HG03039 (cell line): ENCODE results near the gene ADTRP.

Experiments
- ATAC-seq: cut with Tn5 transposase; IDR thresholded peaks from one replicate; pipeline ENCODE4 v1.9.1; 2021; ENCODE audit warnings: mild to moderate bottlenecking, moderate library complexity; ENCODE audit not compliant: unreplicated experiment

Gene ADTRP

DNA sequence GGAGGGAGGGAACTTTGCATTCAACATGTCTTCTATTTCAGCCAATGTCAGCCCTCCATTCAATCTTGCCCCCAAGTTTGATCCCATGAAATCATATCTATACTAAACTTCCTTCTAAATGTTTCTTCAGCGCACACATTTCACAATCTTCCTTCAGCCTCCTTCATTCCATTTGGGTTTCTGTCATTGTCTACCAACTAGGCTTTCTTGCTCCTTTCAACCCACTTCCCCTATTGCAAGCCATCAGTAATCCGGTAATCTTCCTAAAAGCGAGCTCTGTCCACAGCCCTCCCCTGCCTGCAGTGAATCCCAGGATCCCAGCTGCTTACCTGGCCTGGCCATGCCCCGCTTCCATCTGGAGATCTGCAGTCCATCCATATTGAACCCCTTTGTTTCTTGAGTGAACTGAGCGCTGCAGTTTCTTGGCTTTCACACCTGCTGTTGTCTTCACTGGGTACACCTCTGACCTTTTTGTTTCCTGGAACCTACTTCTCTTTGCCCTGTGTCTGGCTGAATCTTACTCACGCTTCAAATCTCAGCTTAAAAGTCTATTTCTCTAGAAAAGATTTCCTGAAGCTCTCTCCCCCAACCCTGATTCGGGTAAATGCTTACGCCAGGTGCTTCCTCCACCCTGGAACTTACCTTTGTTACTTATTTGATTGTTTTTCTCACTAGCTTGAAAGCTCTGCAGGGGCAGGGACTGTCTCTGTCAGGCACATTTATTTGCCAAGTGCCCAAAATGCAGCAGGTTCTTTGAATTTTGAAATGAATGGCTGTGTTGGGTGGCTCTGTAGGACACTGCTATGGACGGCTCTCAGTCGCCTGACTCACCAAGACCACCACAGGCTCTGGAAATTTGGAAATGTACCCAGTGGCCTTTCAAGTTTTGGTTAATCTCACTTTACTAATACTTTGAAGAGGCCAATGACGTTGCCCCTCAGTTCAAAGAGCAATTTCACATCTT is 50.3 kb downstream of the ADTRP start:
- no peak for ATAC-seq

DNA sequence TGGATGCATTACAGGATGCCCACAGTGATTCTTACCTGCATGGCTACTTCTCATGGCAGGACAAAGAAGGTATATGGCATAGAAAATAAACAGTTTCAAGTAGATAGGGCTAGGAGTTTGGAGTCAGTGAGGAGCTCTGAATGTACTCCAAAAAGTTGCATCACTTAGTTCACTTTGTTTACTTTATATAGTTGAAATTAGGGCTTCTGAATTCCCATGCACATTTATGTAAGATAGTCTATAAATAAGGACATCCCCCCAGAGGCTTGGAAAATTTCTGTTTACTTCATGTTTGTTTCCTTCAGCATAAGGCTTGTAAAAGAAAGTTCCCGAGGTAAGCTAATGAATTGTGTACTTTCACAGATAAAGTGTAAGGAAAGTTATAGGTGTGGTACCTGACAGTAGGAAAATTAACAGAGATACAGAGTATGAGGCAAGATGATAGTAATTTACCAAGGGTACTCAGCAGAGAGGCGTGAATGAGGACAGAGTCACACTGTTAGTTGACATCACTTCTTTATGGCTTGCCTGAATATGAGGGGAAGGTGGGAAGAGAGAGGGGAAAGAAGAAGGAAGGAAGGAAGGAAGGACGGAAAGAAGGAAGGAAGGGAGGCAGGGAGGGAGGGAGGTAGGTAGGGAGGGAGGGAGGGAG is 51.1 kb downstream of the ADTRP start:
- ATAC-seq: no peak

DNA sequence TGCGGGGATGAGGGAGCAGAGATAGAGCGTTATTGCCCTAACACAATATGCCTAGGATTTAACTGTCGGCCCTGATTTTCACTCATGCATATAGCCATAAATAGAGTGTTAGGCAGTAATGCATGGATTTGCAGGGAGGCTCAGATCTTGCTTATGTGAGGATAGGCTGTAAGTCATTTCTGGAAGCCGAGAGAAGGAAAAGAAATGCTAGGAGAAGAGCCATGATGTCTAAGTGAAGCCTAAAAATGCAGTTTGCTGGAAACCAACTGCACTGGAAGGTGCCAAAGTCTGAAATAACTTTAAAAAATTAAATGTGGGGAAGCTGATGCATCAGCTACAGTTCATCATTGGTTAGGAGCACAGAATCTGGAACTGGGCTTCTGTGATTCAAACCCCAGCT is 54.3 kb downstream of the ADTRP start:
- ATAC-seq: no peak

DNA sequence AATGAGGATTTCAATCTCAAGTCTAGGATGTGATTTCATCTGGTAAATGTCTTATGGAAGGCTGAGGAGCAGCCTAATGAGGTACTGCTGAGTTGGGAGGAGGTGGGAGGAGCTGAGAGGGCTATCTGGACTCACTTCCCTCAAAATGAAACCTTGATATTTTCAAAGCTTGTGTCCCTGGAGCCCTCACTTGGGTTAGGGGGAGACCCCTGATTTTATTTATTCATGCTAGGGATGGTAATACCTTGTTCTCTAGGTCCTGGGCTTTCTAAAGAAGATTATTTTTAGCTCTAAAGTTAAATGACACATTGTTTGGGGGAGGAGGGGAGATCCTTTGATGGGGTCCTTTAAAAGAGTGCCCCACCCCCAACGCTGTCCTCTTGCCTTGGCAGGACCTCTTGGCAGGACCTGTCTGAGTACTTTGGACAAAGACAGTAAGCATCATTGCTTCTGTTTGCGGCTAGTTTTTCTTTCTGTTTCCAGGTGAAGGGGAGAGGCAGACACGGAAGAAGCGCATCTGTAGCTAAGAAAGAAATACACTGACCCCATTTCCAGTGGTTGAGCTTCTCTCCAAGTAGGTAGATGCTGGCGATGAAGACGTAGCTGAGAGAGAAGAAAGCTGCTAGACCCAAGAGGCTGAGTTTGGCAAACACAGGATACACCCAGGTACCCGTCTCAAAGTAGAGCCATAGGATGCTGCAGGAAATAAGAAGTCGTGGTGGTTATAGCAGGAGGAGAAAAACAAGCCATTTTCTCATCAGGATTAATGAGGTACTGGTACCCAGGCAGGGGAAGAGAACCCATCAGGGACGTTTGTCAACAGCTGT is 55.6 kb downstream of the ADTRP start:
- ATAC-seq: no peak

DNA sequence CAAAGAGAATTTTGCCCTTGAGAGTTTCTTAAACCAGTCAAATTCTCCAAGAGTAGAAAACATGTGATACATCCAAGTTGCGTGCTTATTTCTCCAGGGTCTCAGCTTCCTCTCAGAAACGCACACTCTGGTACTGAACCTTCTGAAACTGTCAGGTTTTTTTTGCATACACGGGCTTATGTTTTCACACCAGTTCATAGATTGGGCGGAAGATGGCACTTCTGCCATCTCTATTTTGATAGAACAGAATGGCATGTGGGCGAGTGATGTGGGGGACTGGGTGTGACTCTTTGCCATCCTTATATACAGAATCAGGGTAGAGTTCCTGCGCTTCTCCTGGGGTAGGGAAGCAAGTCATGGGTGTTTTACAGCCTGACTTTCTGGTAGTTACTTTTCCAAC is 56.4 kb downstream of the ADTRP start:
- no peak for ATAC-seq

DNA sequence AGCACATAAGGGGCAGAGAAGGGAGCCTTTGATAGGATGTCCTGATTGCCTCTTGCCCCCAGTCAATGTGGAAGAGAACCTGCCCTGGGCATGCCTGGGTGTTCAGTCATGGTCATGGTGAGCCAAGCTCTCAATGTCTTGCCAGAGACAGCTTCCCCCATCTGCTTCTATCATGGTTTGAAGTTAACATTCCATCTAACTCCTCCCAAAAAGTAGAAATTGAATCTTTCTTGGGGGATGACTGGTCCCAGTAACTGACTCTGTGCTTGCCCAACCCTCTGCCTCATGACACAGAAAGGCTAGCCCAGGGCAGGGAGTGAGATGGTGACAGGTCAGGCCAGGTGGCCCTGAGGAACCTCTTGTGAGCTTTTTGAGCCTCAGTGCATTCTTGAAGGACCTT is 60.1 kb downstream of the ADTRP start:
- no peak for ATAC-seq

DNA sequence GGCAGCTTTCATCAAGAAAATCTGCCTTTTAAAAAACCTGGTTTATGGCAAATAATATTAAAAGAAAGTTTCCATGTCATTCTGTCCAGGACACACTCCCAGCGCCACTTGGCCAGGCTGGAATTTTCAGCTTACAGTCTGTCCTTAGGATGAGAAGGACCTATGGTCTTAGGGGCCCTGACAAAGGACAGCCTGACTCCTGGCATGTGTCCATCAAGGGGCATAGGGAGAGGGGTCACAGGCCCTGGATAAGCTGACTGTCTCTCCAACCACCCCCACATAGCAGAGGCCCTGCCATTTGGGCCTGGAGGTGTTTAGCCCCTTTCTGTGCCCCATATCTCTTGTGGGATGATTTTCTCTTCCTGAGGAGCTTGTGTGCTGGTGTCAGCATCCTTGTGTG is 60.6 kb downstream of the ADTRP start:
- no peak for ATAC-seq

DNA sequence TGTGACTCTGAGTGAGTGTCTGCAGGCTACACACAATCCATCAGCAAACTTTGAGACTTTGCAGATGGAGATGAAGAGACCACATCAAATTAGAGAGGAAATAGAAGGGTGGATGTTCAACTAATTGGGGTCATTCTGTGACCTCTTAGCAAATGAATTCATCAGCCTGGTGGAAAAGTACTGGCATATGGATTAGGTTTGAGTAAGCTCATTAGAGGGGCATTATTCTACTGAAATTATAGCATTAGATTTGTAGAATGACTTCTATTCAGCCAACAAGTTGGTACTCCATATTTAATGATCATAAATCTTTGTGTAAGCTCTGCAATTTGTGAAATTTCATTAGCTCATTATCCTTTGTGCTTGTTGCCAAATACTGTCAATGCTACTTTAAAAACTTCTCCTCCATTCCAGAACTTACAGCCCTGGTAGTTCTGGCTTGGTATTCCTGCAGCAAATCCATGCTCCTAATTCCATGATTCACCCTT is 63.8 kb downstream of the ADTRP start:
- ATAC-seq: no peak

DNA sequence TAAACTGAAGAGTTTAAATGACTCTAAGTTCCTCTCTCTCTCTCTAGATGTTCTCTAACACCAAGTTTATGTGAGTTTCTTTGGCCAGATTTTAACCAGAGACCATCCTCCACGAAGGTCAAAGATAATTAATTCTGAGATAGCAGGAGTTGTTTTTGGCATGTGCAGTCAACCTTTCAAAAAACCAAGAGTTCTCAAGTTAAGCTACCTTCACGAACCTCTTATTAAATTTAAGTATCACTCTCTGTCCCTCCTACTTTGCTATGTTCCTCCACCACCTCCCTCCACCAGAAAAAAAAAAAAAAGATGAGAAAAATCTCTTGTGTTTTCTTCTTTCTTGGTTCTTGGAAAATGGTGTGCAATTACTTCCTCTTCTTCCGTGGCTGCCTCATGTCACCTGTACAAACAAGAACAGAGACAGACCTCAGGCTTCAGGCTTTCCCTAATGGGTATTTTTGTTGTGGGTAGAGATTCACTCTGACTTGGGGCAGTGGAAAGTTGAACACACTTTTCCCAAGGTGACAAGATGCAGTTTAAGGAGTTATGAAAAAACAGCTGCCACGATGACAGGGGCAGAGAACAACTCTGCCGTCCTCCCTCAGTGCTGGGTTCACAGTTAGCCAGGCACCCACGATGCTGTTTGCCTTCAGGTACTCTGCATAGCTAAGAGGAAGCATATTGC is 64.3 kb downstream of the ADTRP start:
- peak; percentile 31 for ATAC-seq

DNA sequence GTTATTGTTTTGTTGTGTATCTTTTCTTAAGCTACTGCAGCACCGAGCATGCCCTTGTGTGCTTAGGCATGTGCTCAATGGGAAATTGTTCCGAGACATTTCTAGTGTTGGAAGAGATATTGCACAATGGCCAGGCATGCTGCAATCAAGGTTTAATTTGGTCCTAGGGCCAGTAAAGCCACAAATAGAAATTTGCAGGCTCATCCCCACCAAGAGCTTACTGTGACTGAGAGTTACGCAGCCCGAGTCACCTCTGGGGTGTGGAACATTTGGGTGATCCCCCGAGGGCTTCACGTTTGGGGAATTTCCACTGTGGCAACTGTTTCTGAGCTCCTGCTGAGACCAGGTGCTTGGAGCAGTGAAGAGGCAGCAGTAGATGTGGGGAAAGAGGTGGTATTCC is 65.8 kb downstream of the ADTRP start:
- ATAC-seq: no peak

DNA sequence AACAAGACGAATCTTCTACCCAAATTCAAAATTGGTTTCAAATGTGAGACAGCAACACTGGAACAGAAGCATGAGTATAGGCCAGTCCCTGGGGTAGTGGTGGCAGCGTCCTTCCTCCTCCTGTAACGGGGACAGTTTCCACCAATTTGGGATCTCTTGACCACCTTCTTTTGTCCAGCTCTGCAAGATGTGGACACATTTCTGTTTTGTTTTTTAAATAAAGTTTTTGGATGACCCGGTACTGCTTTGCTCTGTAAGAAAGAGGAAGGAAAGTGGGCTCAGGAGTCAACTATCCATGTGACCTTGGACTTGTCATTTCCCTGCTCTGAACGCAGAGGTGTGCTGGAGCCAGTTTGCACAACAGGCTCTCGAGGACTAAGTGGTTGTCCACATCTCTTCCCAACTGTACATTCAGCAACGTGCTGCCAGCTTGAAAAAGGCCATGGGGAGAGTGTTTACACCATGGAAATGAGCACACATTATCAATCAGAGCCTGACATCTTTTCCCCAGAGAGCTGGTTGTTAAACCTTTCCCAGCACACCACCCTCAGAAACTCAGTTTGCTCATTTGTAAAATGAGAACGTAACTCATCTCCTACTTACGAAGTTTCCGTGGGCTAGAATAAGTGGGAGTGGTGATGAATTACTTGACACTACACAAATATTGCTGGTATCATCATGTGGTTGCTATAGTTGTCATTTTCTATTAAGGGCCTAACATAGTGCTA is 66.5 kb downstream of the ADTRP start:
- no peak for ATAC-seq

DNA sequence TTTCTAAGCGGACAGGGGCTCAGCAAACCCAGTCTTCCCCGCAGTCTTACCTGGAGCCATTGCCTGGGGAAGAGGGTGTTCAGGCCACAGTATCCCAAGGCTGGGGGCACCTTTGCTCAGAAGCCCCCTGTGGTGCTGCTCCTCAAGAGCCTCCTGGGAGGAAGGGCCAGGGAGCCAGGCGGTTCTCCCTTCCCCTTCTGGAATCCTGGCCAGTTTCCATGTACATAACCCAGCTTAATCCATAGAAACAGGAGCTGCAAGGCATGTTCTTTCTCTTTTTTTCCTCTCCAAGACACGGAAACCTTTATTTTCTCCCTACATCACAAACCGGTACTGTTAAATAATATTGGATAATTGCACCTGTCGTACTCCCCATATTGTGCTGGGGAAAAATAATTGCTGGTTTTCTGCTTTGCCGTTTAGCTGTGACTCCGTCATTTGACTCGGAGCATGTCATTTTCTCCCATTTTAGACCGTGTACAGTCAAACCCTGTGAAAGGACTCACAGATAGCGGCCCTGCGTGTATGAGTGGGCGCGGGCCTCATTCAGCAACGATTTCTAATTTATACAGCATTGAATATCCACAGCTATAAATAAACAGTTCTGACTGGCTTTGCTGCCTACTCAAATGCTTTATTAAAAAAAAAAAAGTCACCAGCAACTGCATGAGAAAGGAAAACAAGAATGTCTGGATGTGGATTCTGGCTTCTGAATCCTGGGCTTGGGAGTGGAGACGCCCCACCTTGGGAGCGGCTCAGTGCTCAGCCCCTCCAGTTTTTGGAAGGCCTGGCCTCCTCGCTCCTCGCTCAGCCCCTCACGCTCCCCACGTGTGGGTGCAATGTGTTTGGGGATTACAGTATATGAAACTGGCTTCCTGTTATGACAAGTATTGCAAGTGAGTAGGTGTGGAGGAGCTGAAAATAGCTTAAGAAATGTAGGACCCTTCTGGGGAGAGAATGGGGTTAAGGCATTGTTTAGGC is 67.3 kb downstream of the ADTRP start:
- no peak for ATAC-seq

DNA sequence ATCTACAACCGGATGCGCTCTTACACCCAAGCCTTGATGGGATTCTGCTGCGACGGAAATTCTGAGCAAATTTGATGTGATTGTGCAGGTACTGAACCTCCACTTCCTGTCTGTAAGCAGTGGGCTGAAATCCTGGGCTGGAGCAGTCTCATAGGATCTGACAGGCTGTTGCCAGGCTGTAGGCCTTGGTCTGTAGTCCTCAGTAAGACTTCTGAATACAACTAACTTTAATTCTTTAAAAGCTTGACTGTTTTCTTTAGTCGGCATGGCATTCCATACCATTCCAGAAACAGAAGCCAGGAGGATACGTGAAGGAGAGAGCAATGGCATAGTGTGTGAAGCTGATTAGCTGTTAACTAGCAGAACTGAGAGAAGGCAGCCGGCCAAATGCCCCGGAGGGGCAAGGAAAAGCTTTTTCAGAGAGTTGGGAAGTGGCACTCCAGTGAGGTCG is 68.3 kb downstream of the ADTRP start:
- no peak for ATAC-seq

DNA sequence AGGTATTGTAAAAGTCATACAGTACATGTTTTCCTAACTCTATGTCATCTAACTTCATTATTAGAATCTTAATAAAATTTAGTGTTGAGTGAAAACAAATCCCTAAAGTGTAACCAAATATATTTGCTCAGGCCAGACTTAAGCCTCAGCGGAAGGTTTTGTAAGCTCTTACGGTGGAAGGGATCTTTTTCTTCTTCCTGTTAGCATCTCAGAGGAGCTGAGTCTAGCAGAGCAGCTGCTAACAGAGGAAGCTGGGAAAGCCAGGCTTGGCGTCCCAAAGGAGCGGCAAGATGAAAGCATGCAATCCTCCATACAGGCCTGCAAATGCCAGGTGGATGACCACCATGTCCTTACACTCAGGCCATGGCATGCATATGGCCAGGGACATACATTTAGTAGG is 72.4 kb downstream of the ADTRP start:
- no peak for ATAC-seq

DNA sequence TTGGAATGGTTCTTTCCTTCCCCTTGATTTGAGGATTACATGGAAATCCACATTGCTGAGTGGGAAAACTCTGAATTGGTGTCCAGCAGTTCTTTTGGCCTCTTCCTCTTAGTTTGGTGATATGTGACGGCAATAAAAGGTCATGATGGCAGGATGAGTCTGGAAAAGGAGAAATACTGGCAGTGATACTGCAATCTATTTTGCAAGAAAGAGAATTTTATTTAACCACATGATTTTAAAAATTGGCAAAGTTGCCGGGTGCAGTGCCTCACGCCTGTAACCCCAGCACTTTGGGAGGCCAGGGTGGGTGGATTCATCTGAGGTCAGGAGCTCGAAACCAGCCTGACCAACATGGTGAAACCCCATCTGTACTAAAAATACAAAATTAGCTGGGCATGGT is 73.1 kb downstream of the ADTRP start:
- ATAC-seq: no peak

DNA sequence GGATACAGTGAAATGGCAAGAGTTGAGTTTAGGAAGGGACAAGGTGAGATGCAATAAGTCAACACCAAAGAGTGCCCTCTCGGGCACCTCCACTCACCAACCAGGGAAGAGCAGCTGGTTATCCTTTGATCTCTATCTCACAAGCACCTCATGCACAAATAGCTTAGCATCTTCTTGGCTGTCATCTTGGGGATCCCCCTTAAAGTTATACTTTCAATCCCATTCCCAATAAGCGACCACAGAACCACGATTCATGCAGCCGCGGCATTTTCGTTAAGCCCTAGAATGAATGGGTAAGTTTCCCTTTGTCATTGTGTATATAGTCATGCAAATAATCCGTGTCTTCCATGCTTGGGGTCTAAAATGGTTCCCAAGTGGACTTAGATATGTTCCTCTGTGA is 73.5 kb downstream of the ADTRP start:
- no peak for ATAC-seq

DNA sequence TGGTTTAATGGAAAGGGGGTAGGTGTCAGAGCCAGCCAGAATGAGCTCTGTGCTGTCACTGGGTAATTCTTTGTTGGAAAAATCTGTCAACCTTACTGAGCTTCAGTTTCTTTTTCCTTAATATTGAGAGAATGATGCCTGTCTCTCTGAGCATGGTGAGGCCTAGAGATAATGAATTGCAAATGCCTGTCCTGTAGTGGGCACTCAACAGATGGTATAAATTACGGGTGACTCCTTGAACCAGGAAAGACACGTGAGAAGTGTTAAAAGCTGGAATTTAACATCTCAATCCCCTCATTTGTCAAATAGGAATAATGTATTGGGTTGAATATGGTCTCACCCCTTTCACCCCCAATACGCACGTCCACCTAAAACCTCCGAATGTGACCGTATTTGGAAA is 74.9 kb downstream of the ADTRP start:
- no peak for ATAC-seq

DNA sequence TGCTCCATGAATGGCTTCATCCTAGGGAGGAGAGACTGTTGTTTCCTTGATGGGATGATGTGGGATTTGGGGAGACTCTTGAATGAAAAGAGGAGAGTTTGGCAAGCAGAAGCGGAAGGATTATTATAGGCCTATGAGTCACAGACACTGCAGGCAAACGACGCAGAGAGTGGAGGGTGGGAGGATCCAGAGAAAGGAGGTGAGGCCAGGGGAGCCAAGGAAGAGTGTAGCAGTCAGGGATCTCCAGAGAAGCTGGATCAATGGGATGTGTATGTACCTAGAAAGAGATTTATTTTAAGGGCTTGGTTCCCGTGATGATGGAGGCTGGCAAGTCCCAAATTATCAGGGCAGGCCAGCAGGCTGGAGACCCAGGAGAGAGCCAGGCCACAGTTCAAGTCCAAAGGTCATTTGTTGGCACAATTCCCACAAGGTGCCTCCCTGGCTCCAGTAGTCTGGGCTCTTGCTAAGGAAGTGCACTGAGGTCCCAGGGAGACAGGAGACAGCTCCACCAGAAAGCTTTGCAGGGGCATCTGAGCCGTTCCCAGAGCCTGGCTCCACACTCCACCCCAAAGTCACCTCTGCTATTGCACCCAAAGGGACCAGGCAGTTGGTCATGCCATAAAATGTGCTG is 76.0 kb downstream of the ADTRP start:
- ATAC-seq: no peak
